ENCODE results near the gene DHX35. TPM values are rescaled to one million over a fixed set of nuclear protein-coding genes. Genes with fewer than 3 reads are reported as not detected.

The DHX35 gene
- total RNA-seq, 4 donors from 2014 or later = 4.4 to 14.7 (median 10.8) TPM

GRCh38 chr20:38934530-38934929 is 27.6 kb upstream of the DHX35 start:
- H3K9me3 ChIP-seq = no peaks in the 10 kb centered on the region
- peak overlapping the region in 3 of 4 donors; percentile 0 to 78 (median 67) for H3K27ac ChIP-seq
- no peak overlapping the region for H3K4me3 ChIP-seq
- no peak for DNase-seq
- intact Hi-C loops (cut with DNase I) = no loop called here
- H3K36me3 ChIP-seq = peaks cover 0 to 6% (median 0%) of the 10 kb centered on the region in 3 donors
- no peaks in the 10 kb centered on the region for H3K27me3 ChIP-seq
- TF ChIP-seq POLR2A (IDR thresholded peaks at IDR 0.05) (no peak), CTCF (IDR thresholded peaks at IDR 0.05) (no peak)
- WGBS, 2 donors = 64 to 80% methylated on average over 5 of the region's 5 CpGs
- peaks cover 25 to 98% (median 76%) of the 10 kb centered on the region in 3 donors for H3K4me1 ChIP-seq

- H3K36me3 ChIP-seq = peaks cover 0 to 6% (median 0%) of the 10 kb centered on the region in 3 donors
- no peaks in the 10 kb centered on the region for H3K27me3 ChIP-seq
- H3K4me3 ChIP-seq = no peak overlapping the region
- TF ChIP-seq POLR2A (IDR thresholded peaks at IDR 0.05) (no peak), CTCF (IDR thresholded peaks at IDR 0.05) (peak in 2 of 6 experiments; percentile 29 to 42)
- H3K27ac ChIP-seq = peak overlapping the region in 3 of 4 donors; percentile 67 to 78 (median 70)
- 27 to 60% methylated on average over 2 to 3 of the region's 3 CpGs for WGBS, 2 donors
- intact Hi-C loops (cut with DNase I) = no loop called here
- H3K4me1 ChIP-seq = peaks cover 32 to 98% (median 74%) of the 10 kb centered on the region in 3 donors
- DNase-seq = no peak
- no peaks in the 10 kb centered on the region for H3K9me3 ChIP-seq
Observed at GRCh38 chr20:38935285-38935684, 26.9 kb upstream of the DHX35 start.

GRCh38 chr20:38935967-38936407 is 26.2 kb upstream of the DHX35 start:
- Histone ChIP-seq H3K27me3 (no peaks in the 10 kb centered on the region), H3K36me3 (peaks cover 0 to 6% (median 0%) of the 10 kb centered on the region in 3 donors), H3K4me1 (peaks cover 32 to 98% (median 74%) of the 10 kb centered on the region in 3 donors), H3K27ac (peak overlapping the region; percentile 39 to 78 (median 68)), H3K9me3 (no peaks in the 10 kb centered on the region), H3K4me3 (no peak overlapping the region)
- 11 to 44% methylated on average over 5 of the region's 5 CpGs for WGBS, 2 donors
- intact Hi-C loops (cut with DNase I) = no loop called here
- DNase-seq = no peak
- TF ChIP-seq POLR2A (IDR thresholded peaks at IDR 0.05) (no peak), CTCF (IDR thresholded peaks at IDR 0.05) (no peak)

- no peaks in the 10 kb centered on the region for H3K27me3 ChIP-seq
- H3K4me3 ChIP-seq = no peak overlapping the region
- no peaks in the 10 kb centered on the region for H3K9me3 ChIP-seq
- TF ChIP-seq POLR2A (IDR thresholded peaks at IDR 0.05) (no peak), CTCF (IDR thresholded peaks at IDR 0.05) (no peak)
- H3K4me1 ChIP-seq = peaks cover 32 to 88% (median 66%) of the 10 kb centered on the region in 3 donors
- DNase-seq = no peak
- peak overlapping the region; percentile 16 to 78 (median 68) for H3K27ac ChIP-seq
- WGBS, 2 donors = 81 to 91% methylated on average over 5 of the region's 5 CpGs
- intact Hi-C loops (cut with DNase I) = no loop called here
- H3K36me3 ChIP-seq = peaks cover 0 to 9% (median 0%) of the 10 kb centered on the region in 3 donors
Observed at GRCh38 chr20:38937000-38937399, 25.1 kb upstream of the DHX35 start.

GRCh38 chr20:38937978-38938473 is 24.1 kb upstream of the DHX35 start:
- H3K4me1 ChIP-seq = peaks cover 24 to 78% (median 55%) of the 10 kb centered on the region in 3 donors
- TF ChIP-seq POLR2A (IDR thresholded peaks at IDR 0.05) (no peak), CTCF (IDR thresholded peaks at IDR 0.05) (no peak)
- H3K4me3 ChIP-seq = no peak overlapping the region
- peak overlapping the region; percentile 16 to 78 (median 66) for H3K27ac ChIP-seq
- H3K9me3 ChIP-seq = no peaks in the 10 kb centered on the region
- H3K36me3 ChIP-seq = peaks cover 0 to 20% (median 0%) of the 10 kb centered on the region in 3 donors
- no peaks in the 10 kb centered on the region for H3K27me3 ChIP-seq
- no peak for DNase-seq
- 43 to 45% methylated on average over 7 of the region's 7 CpGs for WGBS, 2 donors
- intact Hi-C loops (cut with DNase I) = no loop called here

Measured in esophagus squamous epithelium (tissue), 5 donors.